ENCODE data around the gene VIT. TPM values are rescaled to one million over a fixed set of nuclear protein-coding genes. Genes with fewer than 3 reads are reported as not detected.

The VIT gene
- total and polyA plus RNA-seq, 2 donors (not counting 1 experiment from before 2014, with no cell fraction given), result 0.17 to 0.62 TPM

DNA sequence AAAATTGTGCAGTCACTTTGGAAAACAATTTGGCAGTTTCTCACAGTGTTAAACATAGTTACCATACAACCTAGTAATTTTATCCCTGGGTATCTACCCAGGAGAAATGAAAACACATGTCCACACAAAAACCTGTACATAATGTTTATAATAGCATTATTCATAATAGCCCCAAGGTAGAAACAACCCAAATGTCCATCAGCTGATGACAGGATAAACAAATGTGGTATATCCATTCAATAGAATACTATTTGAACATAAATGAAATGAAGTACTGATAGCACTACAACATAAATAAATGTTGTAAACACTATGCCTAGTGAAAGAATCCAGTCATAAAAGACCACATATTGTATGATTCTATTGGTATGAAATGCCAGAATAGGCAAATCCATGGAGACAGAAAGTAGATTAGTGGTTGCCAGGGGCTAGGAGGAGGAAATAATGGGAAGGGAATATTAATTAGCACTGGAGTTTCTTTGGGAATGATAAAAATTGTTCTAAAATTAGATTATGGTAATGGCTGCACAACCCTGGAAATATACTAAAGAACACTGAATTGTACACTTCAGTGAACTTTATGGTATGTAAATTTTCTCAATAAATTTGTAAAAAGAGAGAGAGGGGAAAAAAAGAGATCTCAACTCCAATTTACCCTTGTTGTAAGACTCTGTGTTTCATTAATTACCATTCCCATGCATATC lies 20.8 kb upstream of the VIT start:
- Histone ChIP-seq H4K20me1 (ENCODE audit: control insufficient read depth, extremely low read depth, insufficient read depth, low read length) (no peaks in the 10 kb centered on the region), H3K27ac (ENCODE audit: insufficient read depth, low read length) (no peak overlapping the region), H3K27me3 (ENCODE audit: control insufficient read depth, insufficient read depth, low read length) (no peaks in the 10 kb centered on the region), H3K9ac (ENCODE audit: insufficient read depth, low read length) (no peak overlapping the region), H3K4me2 (ENCODE audit: extremely low read depth, insufficient read depth, low read length) (no peak overlapping the region), H3K36me3 (ENCODE audit: control insufficient read depth, insufficient read depth, low read length) (no peaks in the 10 kb centered on the region), H3K9me3 (ENCODE audit: control insufficient read depth, insufficient read depth, low read depth, low read length) (no peaks in the 10 kb centered on the region), H2AFZ (ENCODE audit: low read length) (no peak overlapping the region), H3K4me3 (replicated peaks in 1 of 4; ENCODE audit: control extremely low read depth in 1 of 4, insufficient read depth in 1 of 4, low read depth in 3 of 4, low read length in 4 of 4) (no peak overlapping the region), H3K79me2 (ENCODE audit: control insufficient read depth, insufficient read depth, low read length) (no peaks in the 10 kb centered on the region), H3K4me1 (ENCODE audit: control insufficient read depth, extremely low read depth, insufficient read depth, low read length) (peaks cover 7% of the 10 kb centered on the region)
- TF ChIP-seq EZH2 (IDR thresholded peaks at IDR 0.05; ENCODE audit: low read length, missing control alignments) (no peak), CTCF (conservative IDR thresholded peaks at IDR 0.05 in 1 of 2, IDR thresholded peaks at IDR 0.05 in 1 of 2; ENCODE audit: low read depth in 1 of 2, low read length in 2 of 2) (no peak)
- DNase-seq (ENCODE audit: low read depth in 2 of 2), result no peak

GRCh38 chr2:36676364-36676763 lies 20.1 kb upstream of the VIT start:
- H3K4me1 ChIP-seq (ENCODE audit: control insufficient read depth, extremely low read depth, insufficient read depth, low read length), result peaks cover 7% of the 10 kb centered on the region

DNA sequence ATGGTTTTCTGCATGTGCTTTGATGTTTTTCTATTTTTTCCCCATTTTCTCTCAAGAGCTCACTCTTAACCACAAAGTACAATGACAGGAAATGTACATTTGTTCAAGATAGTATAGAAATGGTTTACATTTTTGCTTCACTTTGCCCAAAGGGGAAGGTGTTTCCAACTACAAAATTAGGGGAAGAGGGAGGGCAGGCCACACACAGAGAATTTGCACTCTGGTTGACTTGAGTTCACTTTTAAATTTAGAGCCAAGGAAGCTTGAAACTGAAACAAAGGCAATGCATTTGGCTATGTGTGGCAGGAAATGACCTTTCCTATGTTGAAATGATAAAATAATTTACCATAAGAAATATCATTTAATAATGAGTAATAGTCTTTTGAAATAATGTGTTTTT lies 19.1 kb upstream of the VIT start:
- TF ChIP-seq CTCF (conservative IDR thresholded peaks at IDR 0.05 in 1 of 2, IDR thresholded peaks at IDR 0.05 in 1 of 2; ENCODE audit: low read depth in 1 of 2, low read length in 2 of 2), result no peak
- TF ChIP-seq EZH2 (IDR thresholded peaks at IDR 0.05; ENCODE audit: low read length, missing control alignments), result no peak
- Histone ChIP-seq H3K27me3 (ENCODE audit: control insufficient read depth, insufficient read depth, low read length) (no peaks in the 10 kb centered on the region), H3K36me3 (ENCODE audit: control insufficient read depth, insufficient read depth, low read length) (no peaks in the 10 kb centered on the region), H4K20me1 (ENCODE audit: control insufficient read depth, extremely low read depth, insufficient read depth, low read length) (no peaks in the 10 kb centered on the region), H2AFZ (ENCODE audit: low read length) (no peak overlapping the region), H3K9ac (ENCODE audit: insufficient read depth, low read length) (no peak overlapping the region), H3K27ac (ENCODE audit: insufficient read depth, low read length) (no peak overlapping the region), H3K79me2 (ENCODE audit: control insufficient read depth, insufficient read depth, low read length) (no peaks in the 10 kb centered on the region), H3K4me3 (replicated peaks in 1 of 4; ENCODE audit: control extremely low read depth in 1 of 4, insufficient read depth in 1 of 4, low read depth in 3 of 4, low read length in 4 of 4) (no peak overlapping the region), H3K4me2 (ENCODE audit: extremely low read depth, insufficient read depth, low read length) (no peak overlapping the region), H3K4me1 (ENCODE audit: control insufficient read depth, extremely low read depth, insufficient read depth, low read length) (peaks cover 5% of the 10 kb centered on the region), H3K9me3 (ENCODE audit: control insufficient read depth, insufficient read depth, low read depth, low read length) (no peaks in the 10 kb centered on the region)
- no peak for DNase-seq (ENCODE audit: low read depth in 2 of 2)

More at GRCh38 chr2:36676364-36676763, 20.1 kb upstream of the VIT start:
- Histone ChIP-seq H2AFZ (ENCODE audit: low read length) (no peak overlapping the region), H4K20me1 (ENCODE audit: control insufficient read depth, extremely low read depth, insufficient read depth, low read length) (no peaks in the 10 kb centered on the region), H3K27me3 (ENCODE audit: control insufficient read depth, insufficient read depth, low read length) (no peaks in the 10 kb centered on the region), H3K27ac (ENCODE audit: insufficient read depth, low read length) (no peak overlapping the region), H3K79me2 (ENCODE audit: control insufficient read depth, insufficient read depth, low read length) (no peaks in the 10 kb centered on the region), H3K9ac (ENCODE audit: insufficient read depth, low read length) (no peak overlapping the region), H3K9me3 (ENCODE audit: control insufficient read depth, insufficient read depth, low read depth, low read length) (no peaks in the 10 kb centered on the region), H3K36me3 (ENCODE audit: control insufficient read depth, insufficient read depth, low read length) (no peaks in the 10 kb centered on the region), H3K4me3 (replicated peaks in 1 of 4; ENCODE audit: control extremely low read depth in 1 of 4, insufficient read depth in 1 of 4, low read depth in 3 of 4, low read length in 4 of 4) (no peak overlapping the region), H3K4me2 (ENCODE audit: extremely low read depth, insufficient read depth, low read length) (no peak overlapping the region)
- no peak for DNase-seq (ENCODE audit: low read depth in 2 of 2)
- no peak for TF ChIP-seq EZH2 (IDR thresholded peaks at IDR 0.05; ENCODE audit: low read length, missing control alignments)
- no peak for TF ChIP-seq CTCF (conservative IDR thresholded peaks at IDR 0.05 in 1 of 2, IDR thresholded peaks at IDR 0.05 in 1 of 2; ENCODE audit: low read depth in 1 of 2, low read length in 2 of 2)
